Choroid plexus epithelial cell (primary cell): Measurements from ENCODE around the gene C13orf42.

Source experiments
- DNase-seq: peaks from one replicate; pipeline ENCODE4 v3.0.0-alpha.2; 2010; ENCODE audit warnings: low read depth
- H3K4me3 ChIP-seq: 2 replicates; pipeline ENCODE4 v1.5.1; 2011; ENCODE audit warnings: low read depth, mild to moderate bottlenecking, control low read depth, low read length, moderate library complexity
- CTCF ChIP-seq: conservative IDR thresholded peaks from 2 replicates; pipeline ENCODE4 v1.5.1; 2011; ENCODE audit warnings: low read depth, mild to moderate bottlenecking, control low read depth, inconsistent platforms, low read length, moderate library complexity

The C13orf42 gene

GRCh38 chr13:51048166-51048461 lies 63.0 kb downstream of the C13orf42 start:
- H3K4me3 ChIP-seq, result no peak overlapping the region
- no peak for DNase-seq
- TF ChIP-seq CTCF, result no peak

- H3K4me3 ChIP-seq, result no peak overlapping the region
- TF ChIP-seq CTCF, result no peak
- DNase-seq, result no peak
These were observed 63.5 kb downstream of the C13orf42 start for GRCh38 chr13:51047434-51048165.

GRCh38 chr13:51045451-51045850 lies 65.6 kb downstream of the C13orf42 start:
- no peak overlapping the region for H3K4me3 ChIP-seq
- no peak for TF ChIP-seq CTCF
- DNase-seq, result no peak

DNA sequence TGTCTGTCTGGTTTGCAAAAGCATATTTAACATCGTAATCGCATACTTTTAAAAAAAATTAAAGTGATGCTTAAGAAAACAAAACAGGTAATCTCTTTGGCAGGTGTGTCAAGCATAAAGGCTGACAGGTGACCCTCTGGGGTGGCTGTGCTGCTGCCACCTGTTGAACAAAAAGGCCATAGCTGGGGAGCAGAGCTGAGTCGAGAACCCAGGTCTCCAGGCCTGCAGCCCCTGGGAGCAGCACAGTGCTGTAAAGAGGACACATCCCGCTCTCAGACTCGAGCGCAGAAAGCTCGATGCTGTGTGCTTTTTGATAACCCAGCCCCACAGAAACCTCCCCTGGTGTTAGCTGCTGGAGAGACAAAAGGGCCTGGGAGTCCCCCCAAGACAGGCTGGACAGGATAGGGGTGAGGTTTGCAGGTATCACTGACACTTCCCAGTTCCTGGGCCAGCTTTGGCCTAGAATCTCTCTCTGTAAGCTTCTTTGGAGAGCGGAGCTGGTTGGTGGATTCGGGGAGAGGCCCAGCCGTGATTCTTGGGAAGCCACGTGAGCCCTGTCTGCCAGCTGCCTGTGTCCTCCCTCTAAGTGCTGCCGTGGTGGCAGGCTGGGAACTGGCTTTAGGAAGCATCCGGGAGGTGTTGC lies 66.9 kb downstream of the C13orf42 start:
- no peak for DNase-seq

DNA sequence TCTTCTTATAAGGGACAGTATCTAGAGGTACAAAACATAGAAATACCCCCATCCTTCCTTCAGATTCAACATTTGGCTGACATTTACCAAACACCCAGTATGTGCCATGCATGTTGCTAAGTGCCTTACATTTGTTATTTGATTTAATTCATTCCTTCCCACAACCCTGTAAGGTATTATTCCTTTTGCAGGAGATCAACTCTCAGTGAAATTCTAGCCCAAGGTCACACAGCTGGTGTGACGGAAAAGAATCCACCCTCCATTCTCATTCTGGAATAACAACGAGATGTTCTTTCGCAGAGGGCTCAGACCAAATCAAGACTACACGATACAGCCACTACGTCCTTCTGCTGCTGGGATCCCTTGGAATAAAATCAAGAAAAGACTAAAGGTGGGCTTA lies 67.8 kb downstream of the C13orf42 start:
- no peak for TF ChIP-seq CTCF
- no peak overlapping the region for H3K4me3 ChIP-seq
- DNase-seq, result no peak

More for the DNA sequence above, 66.9 kb downstream of the C13orf42 start:
- TF ChIP-seq CTCF, result no peak
- no peak overlapping the region for H3K4me3 ChIP-seq

GRCh38 chr13:51041710-51042109 lies 69.4 kb downstream of the C13orf42 start:
- TF ChIP-seq CTCF, result no peak
- DNase-seq, result no peak
- no peak overlapping the region for H3K4me3 ChIP-seq

- TF ChIP-seq CTCF, result no peak
- no peak for DNase-seq
- H3K4me3 ChIP-seq, result no peak overlapping the region
These were observed 69.9 kb downstream of the C13orf42 start for GRCh38 chr13:51041126-51041525.
